HepG2 (cell line): ENCODE measurements around the gene GJA10. TPM values are rescaled to one million over a fixed set of nuclear protein-coding genes. Genes with fewer than 3 reads are reported as not detected.

Experiments used
- ATAC-seq: fragments of 200-7000 bp; cut with Tn5 transposase; 3 replicates; pipeline ENCODE4 v1.9.1; 2020; ENCODE audit warnings: mild to moderate bottlenecking, moderate library complexity
- BruUV-seq: library from RNA; stranded (reverse); fragments of 400-500 nt; replicated peaks from 2 replicates; lab custom pipeline; 2021; lab: Mats Ljungman, UMichigan
- CTCF ChIA-PET: fragments of 300-600 bp; formaldehyde crosslinking; extraction: SDS; loops from one replicate; lab custom pipeline; 2021; ENCODE audit warnings: low total read pairs, inconsistent platforms, low intra/inter-chr PET ratio; lab: Yijun Ruan, JAX
- POLR2A ChIA-PET: fragments of 350-600 bp; sonication (Branson Sonifier 250); formaldehyde crosslinking; loops from one replicate; lab custom pipeline; 2020; ENCODE audit warnings: antibody characterized with exemption, inconsistent platforms; lab: Yijun Ruan, JAX
- DNase-seq: peaks from one replicate; pipeline ENCODE4 v3.0.0-alpha.2; 2015; ENCODE audit warnings: low spot score
- FAIRE-seq: peaks from 3 replicates; lab custom pipeline; 2011; peaks lifted over from hg19 to GRCh38; lab: Jason Lieb, UNC
- H2AFZ ChIP-seq: one replicate; pipeline ENCODE4 v1.6.1; 2011; ENCODE audit warnings: low read length, inconsistent platforms
- H3K27ac ChIP-seq: fragments of 300-600 bp; 3 replicates; pipeline ENCODE4 v1.8.0; 2011; ENCODE audit warnings: mixed run types, mild to moderate bottlenecking, mixed read lengths, low read length, inconsistent platforms; ENCODE audit not compliant: insufficient read depth; ENCODE audit errors: extremely low read length
- H3K27me3 ChIP-seq, 2 experiments: fragments of 200-600 bp in 1 of 2; 2 replicates in 1 of 2; 3 replicates in 1 of 2; pipeline versions ENCODE4 v1.6.0 to v1.8.0; 2011; ENCODE audit warnings: low read length in 2 of 2, mild to moderate bottlenecking in 2 of 2, moderate library complexity in 2 of 2, inconsistent platforms in 1 of 2; ENCODE audit not compliant: insufficient read depth in 2 of 2, control insufficient read depth in 1 of 2
- H3K36me3 ChIP-seq, 2 experiments: fragments of 200-600 bp in 1 of 2; replicated peaks in 1 of 2; 2 replicates in 1 of 2; 3 replicates in 1 of 2; pipeline versions ENCODE4 v1.5.1 to v1.8.0; 2011; ENCODE audit warnings: low read length in 2 of 2, inconsistent platforms in 1 of 2; ENCODE audit not compliant: insufficient read depth in 2 of 2, control insufficient read depth in 1 of 2
- H3K4me1 ChIP-seq: 2 replicates; pipeline ENCODE4 v1.5.1; 2012; ENCODE audit warnings: low read length, inconsistent platforms; ENCODE audit not compliant: insufficient read depth
- H3K4me2 ChIP-seq: 2 replicates; pipeline ENCODE4 v1.6.0; 2011; ENCODE audit warnings: low read depth, low read length, inconsistent platforms
- H3K4me3 ChIP-seq, 3 experiments: fragments of 200-600 bp in 1 of 3; sonication (generic), shearing (Covaris generic) in 1 of 3; replicated peaks in 1 of 3; 2 replicates each; pipeline ENCODE4 v1.5.1; 2011 to 2016; ENCODE audit warnings: low read length in 3 of 3, inconsistent platforms in 2 of 3, low read depth in 2 of 3, mild to moderate bottlenecking in 2 of 3, control low read depth in 1 of 3, mixed read lengths in 1 of 3; ENCODE audit not compliant: insufficient read depth in 1 of 3
- H3K79me2 ChIP-seq: one replicate; pipeline ENCODE4 v1.6.1; 2011; ENCODE audit warnings: low read length, inconsistent platforms; ENCODE audit not compliant: insufficient read depth
- H3K9ac ChIP-seq: 2 replicates; pipeline ENCODE4 v1.6.0; 2011; ENCODE audit warnings: mild to moderate bottlenecking, low read depth, low read length, inconsistent platforms; ENCODE audit not compliant: insufficient read depth
- H3K9me3 ChIP-seq: 2 replicates; pipeline ENCODE4 v1.5.1; 2012; ENCODE audit warnings: mild to moderate bottlenecking, low read length
- H4K20me1 ChIP-seq: 2 replicates; pipeline ENCODE4 v1.6.0; 2011; ENCODE audit warnings: inconsistent platforms, mild to moderate bottlenecking, low read length, moderate library complexity; ENCODE audit not compliant: insufficient read depth
- ATM ChIP-seq: fragments of 450-650 bp; IDR thresholded peaks from 2 replicates; pipeline ENCODE4 v1.7.1; 2017; ENCODE audit warnings: mild to moderate bottlenecking, borderline replicate concordance
- NR2F1 ChIP-seq, 2 experiments: fragments of 450-650 bp in 1 of 2; formaldehyde crosslinking in 1 of 2; IDR thresholded peaks; 2 replicates each; pipeline versions ENCODE4 v1.5.0 to v1.6.1; 2016 to 2020; ENCODE audit warnings: mild to moderate bottlenecking in 1 of 2, missing compliant biosample characterization in 1 of 2, missing genetic modification reagents in 1 of 2, moderate library complexity in 1 of 2
- POLR2AphosphoS5 ChIP-seq: IDR thresholded peaks from 2 replicates; pipeline ENCODE4 v1.6.1; 2012; ENCODE audit warnings: low read depth, low read length
- STAT5B ChIP-seq: sonication (generic); formaldehyde crosslinking; IDR thresholded peaks from 2 replicates; pipeline ENCODE4 v1.4.0; 2020; ENCODE audit warnings: missing genetic modification reagents
- ZNF558 ChIP-seq: sonication (generic); formaldehyde crosslinking; IDR thresholded peaks from 2 replicates; pipeline ENCODE4 v1.9.0; 2022; ENCODE audit warnings: mild to moderate bottlenecking, missing genetic modification reagents, borderline replicate concordance
- WGBS: methylation state at CpG from one replicate; pipeline ENCODE4 v1.1.6; 2017; ENCODE audit warnings: low lambda C conversion rate; 5-methylcytosine and 5-hydroxymethylcytosine counted together
- in situ Hi-C: cut with HindIII; loops from 2 replicates; pipeline ENCODE4 v1.10.0; 2017; ENCODE audit warnings: low pct_unique_long_range_greater_than_20kb; ENCODE audit not compliant: extremely low pct_ligation_motif_present
- intact Hi-C: fragments of 100-400 bp; cut with micrococcal nuclease; formaldehyde crosslinking; loops from one replicate; pipeline ENCODE4 v1.10.0; 2022; ENCODE audit not compliant: unreplicated experiment
- polyA plus RNA-seq, 8 experiments: library from polyadenylated mRNA; depleted of rRNA in 3 of 8; stranded (reverse) in 7 of 8; unstranded in 1 of 8; fragments of >200 nt; fragmentation: Illumina TruSeq in 4 of 8; extraction: Trizol in 4 of 8; gene quantifications; 2 replicates each; pipeline versions ENCODE4 v1.2.1 to v1.2.3, GENCODE V29; 2011 to 2016; ENCODE audit warnings: low read depth in 4 of 8, missing spikeins in 1 of 8, mixed read lengths in 1 of 8; ENCODE audit not compliant: insufficient read depth in 1 of 8
- total RNA-seq, 5 experiments: library from RNA; depleted of rRNA; stranded (reverse); fragments of >200 nt; fragmentation: Illumina TruSeq; extraction: Trizol; gene quantifications; 2 replicates each; pipeline ENCODE4 v1.2.3, GENCODE V29; 2016; ENCODE audit warnings: low read depth in 1 of 5
- TF ChIP-seq, protein P1 (sequence below): sonication (generic); formaldehyde crosslinking; IDR thresholded peaks from 2 replicates; pipeline ENCODE4 v1.5.1; 2020; ENCODE audit warnings: mild to moderate bottlenecking, missing genetic modification reagents, moderate library complexity
- TF ChIP-seq, protein P2 (sequence below): sonication (generic); formaldehyde crosslinking; IDR thresholded peaks from one replicate; pipeline ENCODE4 v1.5.1; 2020; ENCODE audit warnings: mild to moderate bottlenecking, missing genetic modification reagents; ENCODE audit errors: not compliant biosample characterization

GJA10 gene
- total and polyA plus RNA-seq, 2 of the 13 experiments (the other 11 are each of a cell fraction or from before 2014, with no cell fraction given) = not detected

DNA sequence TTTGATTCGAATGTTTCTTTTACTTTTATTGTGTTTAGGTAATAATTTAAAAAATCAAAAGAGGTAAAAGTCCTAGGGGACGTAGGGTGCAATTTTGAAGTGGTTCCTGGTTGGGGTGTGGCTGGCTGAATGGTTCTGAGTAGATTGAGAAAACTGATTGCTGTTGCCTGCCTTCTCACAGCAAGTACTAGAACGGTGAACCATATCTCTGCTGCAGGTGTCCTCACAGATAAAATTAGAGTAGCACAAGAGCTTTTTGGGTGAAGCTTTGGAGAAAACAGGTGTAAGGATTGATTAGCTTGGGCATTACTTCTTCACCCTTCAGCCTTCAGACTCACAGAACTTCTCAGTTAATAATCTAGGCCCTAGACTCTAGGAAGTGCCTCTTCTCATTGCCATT is 19.8 kb upstream of the GJA10 start (continued):
- TF ChIP-seq, protein P1, sequence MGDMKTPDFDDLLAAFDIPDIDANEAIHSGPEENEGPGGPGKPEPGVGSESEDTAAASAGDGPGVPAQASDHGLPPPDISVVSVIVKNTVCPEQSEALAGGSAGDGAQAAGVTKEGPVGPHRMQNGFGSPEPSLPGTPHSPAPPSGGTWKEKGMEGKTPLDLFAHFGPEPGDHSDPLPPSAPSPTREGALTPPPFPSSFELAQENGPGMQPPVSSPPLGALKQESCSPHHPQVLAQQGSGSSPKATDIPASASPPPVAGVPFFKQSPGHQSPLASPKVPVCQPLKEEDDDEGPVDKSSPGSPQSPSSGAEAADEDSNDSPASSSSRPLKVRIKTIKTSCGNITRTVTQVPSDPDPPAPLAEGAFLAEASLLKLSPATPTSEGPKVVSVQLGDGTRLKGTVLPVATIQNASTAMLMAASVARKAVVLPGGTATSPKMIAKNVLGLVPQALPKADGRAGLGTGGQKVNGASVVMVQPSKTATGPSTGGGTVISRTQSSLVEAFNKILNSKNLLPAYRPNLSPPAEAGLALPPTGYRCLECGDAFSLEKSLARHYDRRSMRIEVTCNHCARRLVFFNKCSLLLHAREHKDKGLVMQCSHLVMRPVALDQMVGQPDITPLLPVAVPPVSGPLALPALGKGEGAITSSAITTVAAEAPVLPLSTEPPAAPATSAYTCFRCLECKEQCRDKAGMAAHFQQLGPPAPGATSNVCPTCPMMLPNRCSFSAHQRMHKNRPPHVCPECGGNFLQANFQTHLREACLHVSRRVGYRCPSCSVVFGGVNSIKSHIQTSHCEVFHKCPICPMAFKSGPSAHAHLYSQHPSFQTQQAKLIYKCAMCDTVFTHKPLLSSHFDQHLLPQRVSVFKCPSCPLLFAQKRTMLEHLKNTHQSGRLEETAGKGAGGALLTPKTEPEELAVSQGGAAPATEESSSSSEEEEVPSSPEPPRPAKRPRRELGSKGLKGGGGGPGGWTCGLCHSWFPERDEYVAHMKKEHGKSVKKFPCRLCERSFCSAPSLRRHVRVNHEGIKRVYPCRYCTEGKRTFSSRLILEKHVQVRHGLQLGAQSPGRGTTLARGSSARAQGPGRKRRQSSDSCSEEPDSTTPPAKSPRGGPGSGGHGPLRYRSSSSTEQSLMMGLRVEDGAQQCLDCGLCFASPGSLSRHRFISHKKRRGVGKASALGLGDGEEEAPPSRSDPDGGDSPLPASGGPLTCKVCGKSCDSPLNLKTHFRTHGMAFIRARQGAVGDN (CRISPR knock-in tag) = no peak
- TF ChIP-seq STAT5B (CRISPR knock-in tag) = no peak

DNA sequence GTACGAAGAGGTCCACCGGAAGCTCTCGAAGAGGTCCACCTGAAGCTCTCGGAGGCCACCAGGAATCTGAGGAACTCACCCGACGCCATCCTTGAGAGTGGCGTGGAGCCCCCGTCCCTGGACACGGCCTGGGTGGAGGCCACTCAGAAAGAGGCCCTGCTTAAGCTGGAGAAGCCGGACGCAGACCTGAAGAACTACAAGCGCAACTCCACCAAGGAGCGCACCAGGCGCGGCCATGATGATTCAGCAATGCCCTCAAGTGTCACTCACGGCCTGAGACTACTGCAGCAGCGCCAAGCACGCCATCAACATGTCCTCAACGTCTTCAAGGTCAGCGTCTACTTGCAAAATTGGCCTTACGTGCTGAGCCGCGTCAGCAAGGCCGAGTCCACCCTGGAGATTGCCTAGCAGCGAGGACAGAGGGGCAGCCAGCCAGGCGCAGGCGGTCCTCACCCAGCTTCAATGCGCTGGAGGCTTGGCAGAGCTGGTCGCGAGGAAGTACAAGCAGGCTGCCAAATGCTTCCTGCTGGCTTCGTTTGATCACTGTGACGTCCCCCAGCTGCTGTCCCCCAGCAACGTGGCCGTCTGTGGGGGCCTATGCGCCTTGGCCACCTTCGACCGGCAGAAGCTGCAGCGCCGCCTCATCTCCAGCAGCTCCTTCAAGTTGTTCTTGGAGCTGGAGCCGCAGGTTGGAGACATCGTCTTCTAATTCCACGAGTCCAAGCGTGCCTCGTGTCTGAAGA is 7.7 kb upstream of the GJA10 start:
- FAIRE-seq (no peak), ATAC-seq (no peak), DNase-seq (no peak)
- no peak overlapping the region for H3K27ac ChIP-seq
- ChIA-PET POLR2A (no interaction called here), CTCF (no interaction called here)
- WGBS = 80% methylated on average over 25 of the region's 44 CpGs
- H2AFZ ChIP-seq = no peak overlapping the region
- H3K79me2 ChIP-seq = no peaks in the 10 kb centered on the region
- no peak overlapping the region for H3K4me3 ChIP-seq
- H3K4me2 ChIP-seq = no peak overlapping the region
- no peaks in the 10 kb centered on the region for H4K20me1 ChIP-seq
- no peak overlapping the region for H3K9ac ChIP-seq
- in situ Hi-C loops = no loop called here
- no TSS peak for BruUV-seq
- H3K4me1 ChIP-seq = peaks cover 17% of the 10 kb centered on the region
- H3K36me3 ChIP-seq = no peaks in the 10 kb centered on the region
- peaks cover 1 to 21% of the 10 kb centered on the region in 2 experiments; a peak in 3 of 5 replicates for H3K27me3 ChIP-seq
- H3K9me3 ChIP-seq = no peaks in the 10 kb centered on the region
- intact Hi-C loops = no loop called here
- TF ChIP-seq, protein P2, sequence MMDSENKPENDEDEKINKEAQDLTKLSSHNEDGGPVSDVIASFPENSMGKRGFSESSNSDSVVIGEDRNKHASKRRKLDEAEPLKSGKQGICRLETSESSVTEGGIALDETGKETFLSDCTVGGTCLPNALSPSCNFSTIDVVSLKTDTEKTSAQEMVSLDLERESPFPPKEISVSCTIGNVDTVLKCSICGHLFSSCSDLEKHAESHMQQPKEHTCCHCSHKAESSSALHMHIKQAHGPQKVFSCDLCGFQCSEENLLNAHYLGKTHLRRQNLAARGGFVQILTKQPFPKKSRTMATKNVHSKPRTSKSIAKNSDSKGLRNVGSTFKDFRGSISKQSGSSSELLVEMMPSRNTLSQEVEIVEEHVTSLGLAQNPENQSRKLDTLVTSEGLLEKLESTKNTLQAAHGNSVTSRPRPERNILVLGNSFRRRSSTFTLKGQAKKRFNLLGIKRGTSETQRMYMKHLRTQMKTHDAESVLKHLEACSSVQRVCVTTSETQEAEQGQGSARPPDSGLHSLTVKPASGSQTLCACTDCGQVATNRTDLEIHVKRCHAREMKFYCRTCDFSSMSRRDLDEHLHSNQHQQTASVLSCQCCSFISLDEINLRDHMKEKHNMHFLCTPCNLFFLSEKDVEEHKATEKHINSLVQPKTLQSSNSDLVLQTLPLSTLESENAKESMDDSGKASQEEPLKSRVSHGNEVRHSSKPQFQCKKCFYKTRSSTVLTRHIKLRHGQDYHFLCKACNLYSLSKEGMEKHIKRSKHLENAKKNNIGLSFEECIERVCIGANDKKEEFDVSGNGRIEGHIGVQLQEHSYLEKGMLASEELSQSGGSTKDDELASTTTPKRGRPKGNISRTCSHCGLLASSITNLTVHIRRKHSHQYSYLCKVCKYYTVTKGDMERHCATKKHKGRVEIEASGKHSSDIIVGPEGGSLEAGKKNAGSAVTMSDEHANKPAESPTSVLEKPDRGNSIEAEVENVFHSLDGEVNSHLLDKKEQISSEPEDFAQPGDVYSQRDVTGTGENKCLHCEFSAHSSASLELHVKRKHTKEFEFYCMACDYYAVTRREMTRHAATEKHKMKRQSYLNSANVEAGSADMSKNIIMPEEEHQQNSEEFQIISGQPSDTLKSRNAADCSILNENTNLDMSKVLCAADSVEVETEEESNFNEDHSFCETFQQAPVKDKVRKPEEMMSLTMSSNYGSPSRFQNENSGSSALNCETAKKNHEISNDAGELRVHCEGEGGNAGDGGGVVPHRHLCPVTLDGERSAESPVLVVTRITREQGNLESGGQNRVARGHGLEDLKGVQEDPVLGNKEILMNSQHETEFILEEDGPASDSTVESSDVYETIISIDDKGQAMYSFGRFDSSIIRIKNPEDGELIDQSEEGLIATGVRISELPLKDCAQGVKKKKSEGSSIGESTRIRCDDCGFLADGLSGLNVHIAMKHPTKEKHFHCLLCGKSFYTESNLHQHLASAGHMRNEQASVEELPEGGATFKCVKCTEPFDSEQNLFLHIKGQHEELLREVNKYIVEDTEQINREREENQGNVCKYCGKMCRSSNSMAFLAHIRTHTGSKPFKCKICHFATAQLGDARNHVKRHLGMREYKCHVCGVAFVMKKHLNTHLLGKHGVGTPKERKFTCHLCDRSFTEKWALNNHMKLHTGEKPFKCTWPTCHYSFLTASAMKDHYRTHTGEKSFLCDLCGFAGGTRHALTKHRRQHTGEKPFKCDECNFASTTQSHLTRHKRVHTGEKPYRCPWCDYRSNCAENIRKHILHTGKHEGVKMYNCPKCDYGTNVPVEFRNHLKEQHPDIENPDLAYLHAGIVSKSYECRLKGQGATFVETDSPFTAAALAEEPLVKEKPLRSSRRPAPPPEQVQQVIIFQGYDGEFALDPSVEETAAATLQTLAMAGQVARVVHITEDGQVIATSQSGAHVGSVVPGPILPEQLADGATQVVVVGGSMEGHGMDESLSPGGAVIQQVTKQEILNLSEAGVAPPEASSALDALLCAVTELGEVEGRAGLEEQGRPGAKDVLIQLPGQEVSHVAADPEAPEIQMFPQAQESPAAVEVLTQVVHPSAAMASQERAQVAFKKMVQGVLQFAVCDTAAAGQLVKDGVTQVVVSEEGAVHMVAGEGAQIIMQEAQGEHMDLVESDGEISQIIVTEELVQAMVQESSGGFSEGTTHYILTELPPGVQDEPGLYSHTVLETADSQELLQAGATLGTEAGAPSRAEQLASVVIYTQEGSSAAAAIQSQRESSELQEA (CRISPR knock-in tag) = no peak
- TF ChIP-seq ATM (no peak), NR2F1 (CRISPR knock-in tag; IDR thresholded peaks at IDR 0.05) (no peak), POLR2AphosphoS5 (no peak), ZNF558 (CRISPR knock-in tag) (no peak), STAT5B (CRISPR knock-in tag) (no peak)
